ENCODE data around the gene EOLA1.

The EOLA1 gene

DNA sequence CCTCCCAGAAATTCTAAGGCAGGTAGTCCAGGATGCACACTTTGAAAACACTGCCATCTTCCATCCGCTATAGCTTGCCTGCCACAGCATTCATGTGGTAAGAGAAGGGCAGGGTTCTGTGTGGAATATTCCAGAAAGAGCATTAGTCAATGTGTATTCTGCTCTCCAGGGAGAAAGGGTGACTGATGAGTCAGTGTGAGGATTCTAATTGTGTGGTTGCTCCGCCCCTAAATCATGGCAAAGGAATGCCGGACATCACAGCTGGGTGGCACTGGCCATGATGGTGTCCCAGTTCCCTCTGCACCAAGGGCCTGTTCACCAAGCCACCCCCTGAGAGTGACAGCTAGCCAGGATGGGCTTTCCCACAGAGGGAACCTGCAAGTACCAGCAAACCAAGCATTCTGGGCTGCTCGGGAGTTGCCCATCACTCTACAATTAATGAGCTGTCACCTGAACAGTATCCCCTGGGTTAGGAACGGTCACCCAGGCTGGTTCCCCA, 45.2 kb upstream of the EOLA1 start:
- Histone ChIP-seq H3K36me3 (ENCODE audit: control insufficient read depth in 2 of 2, insufficient read depth in 1 of 2, low read length in 2 of 2) (peaks cover 10 to 98% of the 10 kb centered on the region in 2 experiments; a peak in 2 of 3 replicates), H3K4me1 (ENCODE audit: control insufficient read depth, insufficient read depth, low read length) (no peaks in the 10 kb centered on the region), H3K27ac (ENCODE audit: extremely low read depth, low read depth, low read length) (no peak overlapping the region), H3K9me3 (ENCODE audit: control insufficient read depth, insufficient read depth, low read depth, low read length) (no peaks in the 10 kb centered on the region), H3K4me3 (ENCODE audit: low read depth, low read length) (no peak overlapping the region)
- TF ChIP-seq KLF17 (tag by site-specific recombination; IDR thresholded peaks at IDR 0.05) (peak; percentile 30; the same call in 1 of the 2 replicates), ZNF140 (tag by site-specific recombination; IDR thresholded peaks at IDR 0.05) (no peak), ZNF521 (tag by site-specific recombination; IDR thresholded peaks at IDR 0.05) (no peak), ZNF266 (tag by site-specific recombination; IDR thresholded peaks at IDR 0.05; ENCODE audit: low read depth) (no peak), ZNF624 (tag by site-specific recombination; IDR thresholded peaks at IDR 0.05) (no peak), ZSCAN5A (tag by site-specific recombination; IDR thresholded peaks at IDR 0.05) (no peak)
- POLR2A ChIA-PET, result interaction anchor here (1.6 to 1.9 kb wide), 2 partner anchors 9 to 45 kb away, joined by 3 to 7 read pairs; partner anchors contain the start of genes EOLA1 and IDS
- CTCF ChIA-PET, result interaction anchor here (1.5 kb wide), 1 partner anchor 26 kb away, joined by 5 read pairs; no protein-coding TSS in a partner anchor

DNA sequence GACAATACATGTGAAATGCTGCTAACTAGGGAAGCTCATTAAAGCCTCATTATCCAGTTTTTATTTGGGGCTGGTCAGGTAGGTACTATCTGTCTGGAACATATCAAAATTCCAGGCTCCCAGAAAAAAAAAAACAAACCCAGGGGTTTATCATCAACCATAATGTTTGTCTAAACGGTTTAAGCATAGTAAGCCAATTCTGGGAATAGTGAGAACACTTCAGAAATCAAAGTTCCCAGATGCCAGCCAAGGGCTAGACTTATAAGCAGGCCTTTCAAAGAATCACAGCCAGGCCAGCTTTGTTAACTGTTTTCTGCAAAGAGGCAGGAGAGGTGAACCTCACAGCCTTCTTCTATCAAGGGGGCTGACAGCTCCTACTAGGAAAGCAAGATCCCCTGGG, 43.8 kb upstream of the EOLA1 start:
- no peak overlapping the region for H3K4me3 ChIP-seq (ENCODE audit: low read depth, low read length)
- ChIA-PET POLR2A (interaction anchor here (1.9 kb wide), 1 partner anchor 8 kb away, joined by 7 read pairs; the partner anchor contains the start of gene IDS), CTCF (interaction anchor here (1.5 kb wide), 1 partner anchor 25 kb away, joined by 5 read pairs; no protein-coding TSS in a partner anchor)
- no peaks in the 10 kb centered on the region for H3K4me1 ChIP-seq (ENCODE audit: control insufficient read depth, insufficient read depth, low read length)
- H3K36me3 ChIP-seq (ENCODE audit: control insufficient read depth in 2 of 2, insufficient read depth in 1 of 2, low read length in 2 of 2), result peaks cover 16 to 98% of the 10 kb centered on the region in 2 experiments; a peak in 2 of 3 replicates
- H3K27ac ChIP-seq (ENCODE audit: extremely low read depth, low read depth, low read length), result no peak overlapping the region
- H3K9me3 ChIP-seq (ENCODE audit: control insufficient read depth, insufficient read depth, low read depth, low read length), result no peaks in the 10 kb centered on the region
- TF ChIP-seq ZNF169 (tag by site-specific recombination; IDR thresholded peaks at IDR 0.05) (no peak), ZNF561 (tag by site-specific recombination; IDR thresholded peaks at IDR 0.05; ENCODE audit: borderline replicate concordance) (no peak), ZNF146 (tag by site-specific recombination; IDR thresholded peaks at IDR 0.05) (no peak), GLIS2 (tag by site-specific recombination; IDR thresholded peaks at IDR 0.05) (no peak), ZBTB20 (tag by site-specific recombination; IDR thresholded peaks at IDR 0.05) (no peak), ZNF223 (tag by site-specific recombination; IDR thresholded peaks at IDR 0.05) (no peak), ZFP3 (tag by site-specific recombination; IDR thresholded peaks at IDR 0.05; ENCODE audit: low read depth) (no peak), INSM2 (tag by site-specific recombination; IDR thresholded peaks at IDR 0.05) (no peak), ZNF157 (tag by site-specific recombination; IDR thresholded peaks at IDR 0.05) (no peak), ZNF202 (tag by site-specific recombination; IDR thresholded peaks at IDR 0.05; ENCODE audit: borderline replicate concordance) (no peak), PRDM4 (tag by site-specific recombination; IDR thresholded peaks at IDR 0.05) (no peak), ZNF596 (tag by site-specific recombination; IDR thresholded peaks at IDR 0.05) (no peak), ZNF677 (tag by site-specific recombination; IDR thresholded peaks at IDR 0.05) (no peak), HOXC10 (CRISPR knock-in tag; IDR thresholded peaks at IDR 0.05) (no peak), ZBTB49 (tag by site-specific recombination; IDR thresholded peaks at IDR 0.05; ENCODE audit: low read depth) (no peak), ZNF449 (tag by site-specific recombination; IDR thresholded peaks at IDR 0.05) (no peak), ZNF488 (tag by site-specific recombination; IDR thresholded peaks at IDR 0.05) (no peak)

All from HEK293 (cell line).